Tibial artery (tissue), 4 donors: ENCODE data around the gene AHR.

Experiments used
- DNase-seq, 2 donors: peaks; one replicate each; pipeline ENCODE4 v3.0.0-alpha.2; 2019
- H3K27ac ChIP-seq, 2 donors: fragments of 200-600 bp; sonication (generic) in 1 of 2; 1 replicate in 1 of 2; 2 replicates in 1 of 2; pipeline ENCODE4 v1.5.1; 2018 to 2019; ENCODE audit warnings: mild to moderate bottlenecking in 1 of 2
- H3K27me3 ChIP-seq, 2 donors: fragments of 200-600 bp; sonication (generic) in 1 of 2; one replicate each; pipeline versions ENCODE4 v1.5.1 to v1.6.0; 2016 to 2019
- H3K36me3 ChIP-seq, 3 donors: fragments of 200-600 bp; sonication (generic) in 2 of 3; one replicate each; pipeline ENCODE4 v1.5.1; 2016 to 2019; ENCODE audit warnings: mild to moderate bottlenecking in 2 of 3
- H3K4me1 ChIP-seq, 4 donors: fragments of 200-600 bp; sonication (generic) in 2 of 4; 1 replicate in 3 of 4; 2 replicates in 1 of 4; pipeline ENCODE4 v1.5.1; 2016 to 2019
- H3K4me3 ChIP-seq, 2 donors: fragments of 200-600 bp; sonication (generic) in 1 of 2; 1 replicate in 1 of 2; 2 replicates in 1 of 2; pipeline ENCODE4 v1.5.1; 2018 to 2019; ENCODE audit warnings: mild to moderate bottlenecking in 2 of 2
- H3K9me3 ChIP-seq, 3 donors: fragments of 200-600 bp; sonication (generic) in 1 of 3; one replicate each; pipeline ENCODE4 v1.5.1; 2016 to 2019
- CTCF ChIP-seq, 2 experiments: fragments of 200-600 bp in 1 of 2; fragments of 450-650 bp in 1 of 2; IDR thresholded peaks; one replicate each; pipeline ENCODE4 v1.5.1; 2017 to 2019; ENCODE audit warnings: antibody characterized with exemption in 2 of 2, mild to moderate bottlenecking in 1 of 2, moderate library complexity in 1 of 2
- intact Hi-C: fragments of 100-400 bp; cut with DNase I; formaldehyde crosslinking; loops from one replicate; pipeline ENCODE4 v1.15.0; 2023; ENCODE audit warnings: low total_unique reads

The AHR gene

GRCh38 chr7:17354473-17354872 is 56.0 kb downstream of the AHR start:
- intact Hi-C loops = no loop called here
- Histone ChIP-seq H3K4me1 (peaks cover 0 to 7% (median 0%) of the 10 kb centered on the region in 4 donors), H3K36me3 (peaks cover 0 to 12% (median 5%) of the 10 kb centered on the region in 3 donors), H3K9me3 (no peaks in the 10 kb centered on the region), H3K4me3 (no peak overlapping the region), H3K27ac (no peak overlapping the region), H3K27me3 (no peaks in the 10 kb centered on the region)
- DNase-seq = no peak
- no peak for TF ChIP-seq CTCF (IDR thresholded peaks at IDR 0.05)

GRCh38 chr7:17355050-17355449 is 56.6 kb downstream of the AHR start:
- no peak for DNase-seq
- Histone ChIP-seq H3K36me3 (peaks cover 0 to 12% (median 5%) of the 10 kb centered on the region in 3 donors), H3K27me3 (no peaks in the 10 kb centered on the region), H3K4me3 (no peak overlapping the region), H3K4me1 (peaks cover 0 to 7% (median 0%) of the 10 kb centered on the region in 4 donors), H3K9me3 (no peaks in the 10 kb centered on the region), H3K27ac (no peak overlapping the region)
- intact Hi-C loops = no loop called here
- no peak for TF ChIP-seq CTCF (IDR thresholded peaks at IDR 0.05)

- H3K27ac ChIP-seq = no peak overlapping the region
- no peak for DNase-seq
- no peak overlapping the region for H3K4me3 ChIP-seq
- no peaks in the 10 kb centered on the region for H3K4me1 ChIP-seq
- peaks cover 0 to 12% (median 5%) of the 10 kb centered on the region in 3 donors for H3K36me3 ChIP-seq
- H3K9me3 ChIP-seq = no peaks in the 10 kb centered on the region
- H3K27me3 ChIP-seq = no peaks in the 10 kb centered on the region
- no peak for TF ChIP-seq CTCF (IDR thresholded peaks at IDR 0.05)
- intact Hi-C loops = no loop called here
These were observed 59.5 kb downstream of the AHR start for GRCh38 chr7:17357952-17358351.

- Histone ChIP-seq H3K27ac (no peak overlapping the region), H3K27me3 (no peaks in the 10 kb centered on the region), H3K4me3 (no peak overlapping the region), H3K9me3 (no peaks in the 10 kb centered on the region), H3K36me3 (peaks cover 0 to 8% (median 5%) of the 10 kb centered on the region in 3 donors), H3K4me1 (no peaks in the 10 kb centered on the region)
- no peak for TF ChIP-seq CTCF (IDR thresholded peaks at IDR 0.05)
- intact Hi-C loops = no loop called here
- no peak for DNase-seq
These were observed 61.2 kb downstream of the AHR start for GRCh38 chr7:17359610-17360009.

DNA sequence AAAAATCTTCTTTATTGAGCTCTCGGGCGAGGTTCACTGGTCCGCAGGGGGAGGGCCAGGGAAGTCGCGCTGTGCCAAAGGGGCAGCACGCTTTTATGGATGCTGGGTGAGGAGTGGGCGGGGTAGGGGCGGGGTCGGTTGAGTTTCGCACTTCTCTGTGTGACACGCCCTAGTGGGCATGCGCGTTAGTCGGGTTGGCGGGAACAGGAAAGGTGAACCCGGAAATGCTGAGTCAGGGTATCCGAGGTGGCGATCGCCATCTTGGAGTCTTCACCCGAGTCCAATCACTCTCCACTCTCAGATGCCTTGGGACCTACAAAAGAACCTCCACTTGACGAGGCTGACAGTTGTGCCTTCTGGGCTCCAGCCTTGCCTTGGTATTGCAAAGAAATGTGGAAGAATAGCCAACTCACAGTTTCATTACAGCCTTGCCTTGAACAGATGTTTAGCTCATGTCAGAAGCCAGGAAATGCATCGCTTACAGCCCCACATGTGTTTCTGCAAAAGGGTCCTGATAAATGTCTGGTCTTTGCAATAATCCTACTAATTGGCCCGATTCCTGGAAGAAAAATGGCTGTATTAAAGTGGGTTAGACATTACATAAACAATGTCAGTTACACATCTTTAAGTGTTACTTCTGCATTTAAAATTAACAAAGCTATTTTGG is 64.1 kb downstream of the AHR start:
- Histone ChIP-seq H3K36me3 (peaks cover 0 to 8% (median 5%) of the 10 kb centered on the region in 3 donors), H3K27ac (no peak overlapping the region), H3K4me1 (no peaks in the 10 kb centered on the region), H3K27me3 (no peaks in the 10 kb centered on the region), H3K9me3 (no peaks in the 10 kb centered on the region), H3K4me3 (no peak overlapping the region)
- no peak for DNase-seq
- TF ChIP-seq CTCF (IDR thresholded peaks at IDR 0.05) = no peak
- intact Hi-C loops = no loop called here
